H1 (cell line): ENCODE results near the gene SELENOK. TPM values are rescaled to one million over a fixed set of nuclear protein-coding genes. Genes with fewer than 3 reads are reported as not detected.

Experiments
- CTCF ChIA-PET: fragments of 300-600 bp; sonication (Branson Sonifier 250); formaldehyde crosslinking; loops from one replicate; lab custom pipeline; 2021; ENCODE audit not compliant: partially characterized antibody; lab: Charles Lee
- POLR2A ChIA-PET: fragments of 300-600 bp; sonication (Branson Sonifier 250); formaldehyde crosslinking; loops from one replicate; lab custom pipeline; 2021; ENCODE audit warnings: inconsistent platforms; ENCODE audit not compliant: partially characterized antibody; lab: Charles Lee
- DNase-seq, 2 experiments: peaks; one replicate each; pipeline versions ENCODE4 v3.0.0 to v3.0.0-alpha.2; 2010 to 2022; ENCODE audit warnings: low spot score in 2 of 2, low read depth in 1 of 2, mixed read lengths in 1 of 2
- FAIRE-seq: peaks from 2 replicates; lab custom pipeline; 2011; peaks lifted over from hg19 to GRCh38; lab: Jason Lieb, UNC
- H2AFZ ChIP-seq: 2 replicates; pipeline ENCODE4 v1.8.1; 2012; ENCODE audit warnings: low read length, inconsistent platforms
- H2AK5ac ChIP-seq: 2 replicates; pipeline ENCODE4 v1.6.1; 2013; ENCODE audit warnings: low read depth, low read length
- H2BK120ac ChIP-seq: replicated peaks from 2 replicates; pipeline ENCODE3; 2013; ENCODE audit warnings: low read depth, low read length, inconsistent platforms
- H2BK12ac ChIP-seq: 2 replicates; pipeline ENCODE4 v1.6.1; 2013; ENCODE audit warnings: low read depth, low read length
- H2BK15ac ChIP-seq: 2 replicates; pipeline ENCODE4 v1.6.1; 2013; ENCODE audit warnings: low read length
- H2BK20ac ChIP-seq: 2 replicates; pipeline ENCODE4 v1.6.1; 2013; ENCODE audit warnings: low read length
- H2BK5ac ChIP-seq: 2 replicates; pipeline ENCODE4 v1.6.1; 2013; ENCODE audit warnings: low read depth, low read length
- H3K14ac ChIP-seq: 2 replicates; pipeline ENCODE4 v1.6.1; 2013; ENCODE audit warnings: inconsistent platforms; ENCODE audit not compliant: insufficient read length
- H3K18ac ChIP-seq: 2 replicates; pipeline ENCODE4 v1.6.1; 2013; ENCODE audit warnings: low read length; ENCODE audit errors: extremely low read depth
- H3K23ac ChIP-seq: 2 replicates; pipeline ENCODE4 v1.6.1; 2013; ENCODE audit warnings: inconsistent platforms; ENCODE audit not compliant: insufficient read length
- H3K23me2 ChIP-seq: 2 replicates; pipeline ENCODE4 v1.6.1; 2013; ENCODE audit warnings: low read depth, low read length
- H3K27ac ChIP-seq: 2 replicates; pipeline ENCODE4 v1.6.1; 2011; ENCODE audit warnings: low read depth, low read length, inconsistent platforms
- H3K27me3 ChIP-seq, 4 experiments: replicated peaks in 1 of 4; 1 replicate in 1 of 4; 2 replicates in 3 of 4; pipeline versions ENCODE4 v1.6.1 to v1.8.1; 2011 to 2013; ENCODE audit warnings: low read length in 3 of 4, mild to moderate bottlenecking in 3 of 4, inconsistent platforms in 2 of 4, mixed read lengths in 2 of 4, moderate library complexity in 1 of 4; ENCODE audit not compliant: control insufficient read depth in 3 of 4, insufficient read depth in 3 of 4; ENCODE audit errors: extremely low read depth in 1 of 4
- H3K36me3 ChIP-seq, 4 experiments: 2 replicates each; pipeline versions ENCODE4 v1.6.1 to v1.8.1; 2011 to 2013; ENCODE audit warnings: mild to moderate bottlenecking in 4 of 4, low read length in 3 of 4, moderate library complexity in 2 of 4, control low read depth in 1 of 4, inconsistent platforms in 1 of 4; ENCODE audit not compliant: insufficient read depth in 4 of 4, control insufficient read depth in 2 of 4
- H3K4ac ChIP-seq: replicated peaks from 2 replicates; pipeline ENCODE3; 2013; ENCODE audit warnings: low read length, low read depth, mixed read lengths, inconsistent platforms; ENCODE audit not compliant: insufficient read length
- H3K4me1 ChIP-seq, 4 experiments: replicated peaks in 1 of 4; 1 replicate in 1 of 4; 2 replicates in 3 of 4; pipeline versions ENCODE4 v1.6.1 to v1.8.1; 2011 to 2013; ENCODE audit warnings: low read length in 3 of 4, inconsistent platforms in 2 of 4, mixed read lengths in 1 of 4; ENCODE audit not compliant: insufficient read depth in 4 of 4, control insufficient read depth in 3 of 4
- H3K4me2 ChIP-seq, 2 experiments: 2 replicates each; pipeline versions ENCODE4 v1.6.1 to v1.8.1; 2011 to 2013; ENCODE audit warnings: low read depth in 2 of 2, low read length in 2 of 2, control low read depth in 1 of 2, inconsistent platforms in 1 of 2, mild to moderate bottlenecking in 1 of 2; ENCODE audit not compliant: insufficient read depth in 1 of 2
- H3K4me3 ChIP-seq, 4 experiments: fragments of 200-600, 300-600 bp in 1 of 4; sonication (generic), shearing (Covaris generic), sonication (Bioruptor Twin) in 1 of 4; 2 replicates each; pipeline versions ENCODE4 v1.5.1 to v1.8.1; 2011 to 2016; ENCODE audit warnings: low read length in 4 of 4, low read depth in 3 of 4, control low read depth in 2 of 4, inconsistent platforms in 2 of 4, mild to moderate bottlenecking in 2 of 4, mixed read lengths in 1 of 4, moderate library complexity in 1 of 4; ENCODE audit not compliant: insufficient read depth in 2 of 4; ENCODE audit errors: extremely low read depth in 1 of 4
- H3K56ac ChIP-seq: replicated peaks from 2 replicates; pipeline ENCODE3; 2013; ENCODE audit warnings: low read depth, mild to moderate bottlenecking, mixed read lengths, low read length, inconsistent platforms; ENCODE audit not compliant: insufficient read length
- H3K79me1 ChIP-seq: 2 replicates; pipeline ENCODE4 v1.6.1; 2013; ENCODE audit warnings: low read depth, low read length, control low read depth
- H3K79me2 ChIP-seq, 2 experiments: 2 replicates each; pipeline versions ENCODE4 v1.6.1 to v1.8.1; 2012 to 2013; ENCODE audit warnings: low read length in 2 of 2, mild to moderate bottlenecking in 2 of 2, inconsistent platforms in 1 of 2; ENCODE audit not compliant: insufficient read depth in 2 of 2, control insufficient read depth in 1 of 2
- H3K9ac ChIP-seq, 4 experiments: replicated peaks in 1 of 4; 1 replicate in 1 of 4; 2 replicates in 3 of 4; pipeline versions ENCODE4 v1.6.1 to v1.8.1; 2011 to 2013; ENCODE audit warnings: low read depth in 3 of 4, low read length in 3 of 4, control low read depth in 2 of 4, mild to moderate bottlenecking in 2 of 4, moderate library complexity in 2 of 4, inconsistent platforms in 1 of 4; ENCODE audit errors: extremely low read depth in 1 of 4
- H3K9me3 ChIP-seq, 2 experiments: 2 replicates each; pipeline versions ENCODE4 v1.6.1 to v1.8.1; 2012 to 2013; ENCODE audit warnings: mild to moderate bottlenecking in 2 of 2, moderate library complexity in 2 of 2, control low read depth in 1 of 2, inconsistent platforms in 1 of 2, low read depth in 1 of 2, low read length in 1 of 2, mixed read lengths in 1 of 2; ENCODE audit not compliant: insufficient read depth in 2 of 2
- H4K20me1 ChIP-seq, 2 experiments: replicated peaks in 1 of 2; 2 replicates each; pipeline versions ENCODE3 to v1.8.1; 2011 to 2013; ENCODE audit warnings: inconsistent platforms in 2 of 2, low read length in 2 of 2, mild to moderate bottlenecking in 1 of 2; ENCODE audit not compliant: insufficient read depth in 2 of 2, control insufficient read depth in 1 of 2
- H4K5ac ChIP-seq: 2 replicates; pipeline ENCODE4 v1.6.1; 2013; ENCODE audit warnings: low read length, low read depth, mixed read lengths, inconsistent platforms; ENCODE audit not compliant: insufficient read length
- H4K8ac ChIP-seq: 2 replicates; pipeline ENCODE4 v1.8.0; 2013; ENCODE audit warnings: mild to moderate bottlenecking, moderate library complexity, low read length, inconsistent platforms; ENCODE audit not compliant: insufficient read depth; ENCODE audit errors: extremely low read depth
- H4K91ac ChIP-seq: replicated peaks from 2 replicates; pipeline ENCODE3; 2013; ENCODE audit warnings: low read length, mixed read lengths, inconsistent platforms; ENCODE audit not compliant: insufficient read length
- ASH2L ChIP-seq: fragments of 200-600, 300-600 bp; sonication (generic); IDR thresholded peaks from one replicate; pipeline ENCODE4 v1.7.1; 2017; ENCODE audit warnings: low read length
- CEBPB ChIP-seq: IDR thresholded peaks from 2 replicates; pipeline ENCODE4 v1.6.1; 2012; ENCODE audit warnings: low read depth, low read length
- CHD1 ChIP-seq: IDR thresholded peaks from 2 replicates; pipeline ENCODE4 v1.6.1; 2012; ENCODE audit warnings: low read depth, low read length, improper control_type of control experiment
- HDAC2 ChIP-seq, 2 experiments: fragments of 300-600 bp in 1 of 2; sonication (generic) in 1 of 2; IDR thresholded peaks; 2 replicates each; pipeline ENCODE4 v1.6.1; 2011 to 2012; ENCODE audit warnings: low read depth in 2 of 2, low read length in 2 of 2, mild to moderate bottlenecking in 2 of 2, moderate library complexity in 2 of 2, borderline replicate concordance in 1 of 2, inconsistent platforms in 1 of 2
- KDM1A ChIP-seq: fragments of 200-600, 300-600 bp; sonication (generic); IDR thresholded peaks from 2 replicates; pipeline ENCODE4 v1.7.1; 2016; ENCODE audit warnings: mild to moderate bottlenecking, low read length, borderline replicate concordance
- KDM4A ChIP-seq: IDR thresholded peaks from one replicate; pipeline ENCODE4 v1.7.1; 2012; ENCODE audit warnings: low read depth, mild to moderate bottlenecking, moderate library complexity, low read length, inconsistent platforms; ENCODE audit not compliant: severe bottlenecking
- NANOG ChIP-seq: IDR thresholded peaks from 2 replicates; pipeline ENCODE4 v1.6.1; 2011; ENCODE audit warnings: low read length, low read depth, mild to moderate bottlenecking, inconsistent platforms; ENCODE audit not compliant: insufficient read depth, poor library complexity, severe bottlenecking
- POLR2A ChIP-seq, 2 experiments: IDR thresholded peaks; 1 replicate in 1 of 2; 2 replicates in 1 of 2; pipeline ENCODE4 v1.6.1; 2011; ENCODE audit warnings: low read depth in 2 of 2, low read length in 2 of 2, mild to moderate bottlenecking in 2 of 2; ENCODE audit errors: control extremely low read depth in 1 of 2
- RNF2 ChIP-seq: fragments of 200-900, 300-1000 bp; sonication (generic); IDR thresholded peaks from 2 replicates; pipeline ENCODE4 v1.7.1; 2016; ENCODE audit warnings: borderline replicate concordance, low read depth, mild to moderate bottlenecking, antibody characterized with exemption, low read length; ENCODE audit not compliant: poor library complexity, severe bottlenecking; ENCODE audit errors: missing control alignments
- SP4 ChIP-seq: IDR thresholded peaks from 2 replicates; pipeline ENCODE4 v1.6.1; 2012; ENCODE audit warnings: low read length, inconsistent platforms
- WGBS, 2 experiments: shearing (Covaris generic) in 1 of 2; methylation state at CpG; one replicate each; pipeline versions ENCODE4 v1.1.6 to v1.1.7; 2013 to 2015; ENCODE audit warnings: low lambda C conversion rate in 2 of 2, mixed read lengths in 2 of 2, inconsistent platforms in 1 of 2, low coverage in 1 of 2, missing lambda C conversion rate in 1 of 2; ENCODE audit not compliant: insufficient replicate concordance in 2 of 2, insufficient coverage in 1 of 2, insufficient read length in 1 of 2; ENCODE audit errors: extremely low coverage in 1 of 2, missing lambda C conversion rate in 1 of 2; 5-methylcytosine and 5-hydroxymethylcytosine counted together
- polyA plus RNA-seq, 7 experiments: library from polyadenylated mRNA; depleted of rRNA in 3 of 7; stranded (reverse) in 5 of 7; unstranded in 2 of 7; fragments of >200 nt in 5 of 7; fragments of 200-250 nt in 2 of 7; gene quantifications; 1 replicate in 5 of 7; 2 replicates in 1 of 7; 4 replicates in 1 of 7; pipeline versions ENCODE4 v1.2.1 to v1.2.3, GENCODE V29; 2011 to 2013; ENCODE audit warnings: missing spikeins in 2 of 7, mixed read lengths in 2 of 7
- total RNA-seq: library from RNA; stranded (reverse); fragmentation: NEBNext Ultra II Directional; extraction: Animal tissue kit (Norgen Biotek cat#: 25700); gene quantifications from 2 replicates; pipeline ENCODE4 v1.2.1, GENCODE V29; 2021
- TF ChIP-seq, protein P1 (sequence below): IDR thresholded peaks from 2 replicates; pipeline ENCODE4 v1.6.1; 2012; ENCODE audit warnings: inconsistent platforms
- TF ChIP-seq, protein P2 (sequence below): IDR thresholded peaks from 2 replicates; pipeline ENCODE4 v1.6.1; 2011; ENCODE audit warnings: low read depth, mild to moderate bottlenecking, low read length; ENCODE audit not compliant: insufficient read depth

Gene SELENOK
- total and polyA plus RNA-seq, 2 of the 8 experiments (the other 6 are each of a cell fraction or from before 2014, with no cell fraction given), result 26.9 to 40.2 TPM

DNA sequence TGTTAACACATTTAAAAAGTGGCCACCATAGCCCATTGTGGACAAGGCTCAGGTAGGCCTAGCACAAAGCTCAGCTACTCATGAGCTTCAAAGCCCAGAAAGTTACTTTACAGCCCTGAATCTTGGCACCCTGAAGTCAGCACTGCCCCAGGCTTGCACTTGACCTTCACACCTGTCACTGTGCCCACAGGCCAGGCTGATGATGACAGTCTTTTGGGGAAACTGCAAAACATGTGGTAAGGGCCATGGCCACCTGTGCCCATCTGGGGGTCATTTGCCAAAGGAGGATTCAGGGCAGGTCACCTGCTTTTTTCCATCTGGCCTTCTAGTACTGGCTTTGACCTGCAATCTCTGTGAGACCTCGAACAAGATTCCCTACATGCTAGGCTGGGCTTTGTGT is 56.4 kb downstream of the SELENOK start:
- no peak for DNase-seq
- Histone ChIP-seq H3K56ac (no peak overlapping the region), H2BK120ac (no peak overlapping the region), H3K79me2 (no peaks in the 10 kb centered on the region), H4K5ac (no peak overlapping the region), H3K79me1 (no peaks in the 10 kb centered on the region), H3K36me3 (peaks cover 0 to 6% (median 0%) of the 10 kb centered on the region in 4 experiments; a peak in 4 of 8 replicates), H4K91ac (no peak overlapping the region), H2BK15ac (no peak overlapping the region), H3K9ac (no peak overlapping the region), H3K23ac (no peak overlapping the region), H2AFZ (no peak overlapping the region), H3K4me1 (no peaks in the 10 kb centered on the region), H3K18ac (no peak overlapping the region), H3K23me2 (no peaks in the 10 kb centered on the region), H3K27ac (no peak overlapping the region), H2AK5ac (no peak overlapping the region), H2BK12ac (no peak overlapping the region), H3K9me3 (no peaks in the 10 kb centered on the region), H4K8ac (no peak overlapping the region), H2BK5ac (no peak overlapping the region), H3K27me3 (no peaks in the 10 kb centered on the region), H3K4me3 (no peak overlapping the region), H3K4me2 (no peak overlapping the region), H3K4ac (no peak overlapping the region), H3K14ac (no peak overlapping the region), H2BK20ac (no peak overlapping the region), H4K20me1 (peaks cover 0 to 4% of the 10 kb centered on the region in 2 experiments)
- ChIA-PET POLR2A (no interaction called here), CTCF (interaction anchor here (1.3 to 3.7 kb wide), 3 partner anchors 9 to 124 kb away, joined by 3 to 23 read pairs (median 9); no protein-coding TSS in a partner anchor)
- no peak for FAIRE-seq
- 100% methylated on average over 1 of the region's 1 CpG; no CpG with 5 or more reads in 1 of the 2 experiments for WGBS, 2 experiments
- no peak for TF ChIP-seq KDM1A
- TF ChIP-seq HDAC2 (IDR thresholded peaks at IDR 0.05; ENCODE audit: borderline replicate concordance in 1 of 2, low read depth in 2 of 2, low read length in 2 of 2), result no peak
- no peak for TF ChIP-seq RNF2
- no peak for TF ChIP-seq CHD1
- no peak for TF ChIP-seq ASH2L
- TF ChIP-seq, protein P1, sequence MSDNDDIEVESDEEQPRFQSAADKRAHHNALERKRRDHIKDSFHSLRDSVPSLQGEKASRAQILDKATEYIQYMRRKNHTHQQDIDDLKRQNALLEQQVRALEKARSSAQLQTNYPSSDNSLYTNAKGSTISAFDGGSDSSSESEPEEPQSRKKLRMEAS, result no peak
- TF ChIP-seq CEBPB, result no peak
- TF ChIP-seq SP4, result no peak
- no peak for TF ChIP-seq POLR2A (IDR thresholded peaks at IDR 0.05; ENCODE audit: control extremely low read depth in 1 of 2, low read depth in 2 of 2, low read length in 2 of 2)
- no peak for TF ChIP-seq NANOG
- TF ChIP-seq KDM4A, result no peak
- TF ChIP-seq, protein P2, sequence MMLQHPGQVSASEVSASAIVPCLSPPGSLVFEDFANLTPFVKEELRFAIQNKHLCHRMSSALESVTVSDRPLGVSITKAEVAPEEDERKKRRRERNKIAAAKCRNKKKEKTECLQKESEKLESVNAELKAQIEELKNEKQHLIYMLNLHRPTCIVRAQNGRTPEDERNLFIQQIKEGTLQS, result no peak
